Fibroblast of lung (primary cell): Measurements from ENCODE around the gene FCER2. TPM values are rescaled to one million over a fixed set of nuclear protein-coding genes. Genes with fewer than 3 reads are reported as not detected.

ENCODE experiments used
- DNase-seq, 2 donors: peaks; one replicate each; pipeline versions ENCODE4 v3.0.0 to v3.0.0-alpha.2; 2010; ENCODE audit warnings: low read depth in 2 of 2
- H2AFZ ChIP-seq: 2 replicates; pipeline ENCODE4 v1.5.1; 2012; ENCODE audit warnings: low read length, control low read depth, inconsistent platforms
- H3K27ac ChIP-seq: 2 replicates; pipeline ENCODE4 v1.5.1; 2011; ENCODE audit warnings: low read length, control low read depth; ENCODE audit not compliant: insufficient read depth
- H3K27me3 ChIP-seq: 2 replicates; pipeline ENCODE4 v1.5.1; 2011; ENCODE audit warnings: mild to moderate bottlenecking, low read length; ENCODE audit not compliant: control insufficient read depth, insufficient read depth
- H3K36me3 ChIP-seq: 2 replicates; pipeline ENCODE4 v1.5.1; 2011; ENCODE audit warnings: low read length; ENCODE audit not compliant: control insufficient read depth, insufficient read depth
- H3K4me1 ChIP-seq: 2 replicates; pipeline ENCODE4 v1.5.1; 2011; ENCODE audit warnings: low read length; ENCODE audit not compliant: control insufficient read depth, insufficient read depth; ENCODE audit errors: extremely low read depth
- H3K4me2 ChIP-seq: 2 replicates; pipeline ENCODE4 v1.5.1; 2011; ENCODE audit warnings: low read length, control low read depth; ENCODE audit not compliant: insufficient read depth; ENCODE audit errors: extremely low read depth
- H3K4me3 ChIP-seq, 4 experiments: fragments of 200-600 bp in 1 of 4; sonication (generic) in 1 of 4; replicated peaks in 1 of 4; 2 replicates each; pipeline ENCODE4 v1.5.1; 2011 to 2016; ENCODE audit warnings: low read length in 4 of 4, low read depth in 3 of 4, mild to moderate bottlenecking in 3 of 4, control low read depth in 2 of 4, inconsistent platforms in 1 of 4, mixed read lengths in 1 of 4; ENCODE audit not compliant: insufficient read depth in 1 of 4; ENCODE audit errors: control extremely low read depth in 1 of 4
- H3K79me2 ChIP-seq: 2 replicates; pipeline ENCODE4 v1.5.1; 2012; ENCODE audit warnings: mild to moderate bottlenecking, low read length, inconsistent platforms; ENCODE audit not compliant: control insufficient read depth, insufficient read depth
- H3K9ac ChIP-seq: 2 replicates; pipeline ENCODE4 v1.5.1; 2011; ENCODE audit warnings: mild to moderate bottlenecking, low read length, control low read depth; ENCODE audit not compliant: insufficient read depth
- H3K9me3 ChIP-seq: 2 replicates; pipeline ENCODE4 v1.5.1; 2012; ENCODE audit warnings: low read depth, low read length; ENCODE audit not compliant: control insufficient read depth, insufficient read depth
- H4K20me1 ChIP-seq: 2 replicates; pipeline ENCODE4 v1.5.1; 2011; ENCODE audit warnings: low read length; ENCODE audit not compliant: control insufficient read depth, insufficient read depth; ENCODE audit errors: extremely low read depth
- CTCF ChIP-seq, 2 donors: IDR thresholded peaks in 1 of 2; conservative IDR thresholded peaks in 1 of 2; 1 replicate in 1 of 2; 2 replicates in 1 of 2; pipeline ENCODE4 v1.5.1; 2011 to 2012; ENCODE audit warnings: low read length in 2 of 2, control low read depth in 1 of 2, inconsistent platforms in 1 of 2, low read depth in 1 of 2, mild to moderate bottlenecking in 1 of 2
- EZH2 ChIP-seq: IDR thresholded peaks from 2 replicates; pipeline ENCODE4 v1.5.1; 2012; ENCODE audit warnings: low read length, control low read depth, mild to moderate bottlenecking; ENCODE audit errors: missing control alignments
- polyA plus RNA-seq, 2 donors: library from polyadenylated mRNA; depleted of rRNA in 1 of 2; stranded (reverse) in 1 of 2; unstranded in 1 of 2; fragments of >200 nt; gene quantifications; 2 replicates each; pipeline ENCODE4 v1.2.1, GENCODE V29; 2011 to 2012; ENCODE audit warnings: missing spikeins in 1 of 2
- total RNA-seq: library from RNA; depleted of rRNA; stranded (reverse); fragments of >200 nt; gene quantifications from 2 replicates; pipeline ENCODE4 v1.2.1, GENCODE V29; 2014

The FCER2 gene
- total and polyA plus RNA-seq, 2 donors (not counting 1 experiment from before 2014, with no cell fraction given): not detected

GRCh38 chr19:7654401-7654800 is 47.5 kb downstream of the FCER2 start:
- TF ChIP-seq EZH2 (no peak), CTCF (conservative IDR thresholded peaks at IDR 0.05 in 1 of 2, IDR thresholded peaks at IDR 0.05 in 1 of 2; ENCODE audit: low read depth in 1 of 2, low read length in 2 of 2) (no peak)
- no peaks in the 10 kb centered on the region for H3K27me3 ChIP-seq
- no peaks in the 10 kb centered on the region for H3K9me3 ChIP-seq
- no peak overlapping the region for H3K4me3 ChIP-seq
- H3K36me3 ChIP-seq: no peaks in the 10 kb centered on the region
- DNase-seq: peak in 1 of 2 donors; percentile 17
- no peak overlapping the region for H2AFZ ChIP-seq
- H4K20me1 ChIP-seq: no peaks in the 10 kb centered on the region
- peaks cover 3% of the 10 kb centered on the region for H3K4me1 ChIP-seq
- no peak overlapping the region for H3K27ac ChIP-seq
- H3K79me2 ChIP-seq: no peaks in the 10 kb centered on the region
- no peak overlapping the region for H3K4me2 ChIP-seq
- no peak overlapping the region for H3K9ac ChIP-seq

- DNase-seq: peak; percentile 45 to 87
- no peaks in the 10 kb centered on the region for H3K9me3 ChIP-seq
- H3K4me1 ChIP-seq: peaks cover 3% of the 10 kb centered on the region
- peak; percentile 93 to 96 for TF ChIP-seq CTCF (conservative IDR thresholded peaks at IDR 0.05 in 1 of 2, IDR thresholded peaks at IDR 0.05 in 1 of 2; ENCODE audit: low read depth in 1 of 2, low read length in 2 of 2)
- TF ChIP-seq EZH2: no peak
- H3K36me3 ChIP-seq: no peaks in the 10 kb centered on the region
- H3K4me2 ChIP-seq: peak overlapping the region; percentile 68
- H3K27me3 ChIP-seq: no peaks in the 10 kb centered on the region
- no peaks in the 10 kb centered on the region for H3K79me2 ChIP-seq
- H3K4me3 ChIP-seq: peak overlapping the region in 2 of 4 experiments; percentile 35 to 51
- H3K9ac ChIP-seq: no peak overlapping the region
- H4K20me1 ChIP-seq: no peaks in the 10 kb centered on the region
- H3K27ac ChIP-seq: no peak overlapping the region
- peak overlapping the region; percentile 77 for H2AFZ ChIP-seq
These were observed 49.8 kb downstream of the FCER2 start for GRCh38 chr19:7652061-7652641.

GRCh38 chr19:7650148-7650547 is 51.8 kb downstream of the FCER2 start:
- TF ChIP-seq CTCF (conservative IDR thresholded peaks at IDR 0.05 in 1 of 2, IDR thresholded peaks at IDR 0.05 in 1 of 2; ENCODE audit: low read depth in 1 of 2, low read length in 2 of 2) (no peak), EZH2 (no peak)
- no peak overlapping the region for H2AFZ ChIP-seq
- peaks cover 3% of the 10 kb centered on the region for H3K4me1 ChIP-seq
- H3K4me2 ChIP-seq: no peak overlapping the region
- no peaks in the 10 kb centered on the region for H3K9me3 ChIP-seq
- H3K79me2 ChIP-seq: no peaks in the 10 kb centered on the region
- no peak overlapping the region for H3K4me3 ChIP-seq
- no peaks in the 10 kb centered on the region for H4K20me1 ChIP-seq
- no peak overlapping the region for H3K27ac ChIP-seq
- no peak overlapping the region for H3K9ac ChIP-seq
- H3K36me3 ChIP-seq: no peaks in the 10 kb centered on the region
- DNase-seq: no peak
- H3K27me3 ChIP-seq: no peaks in the 10 kb centered on the region
